Smooth muscle cell (in vitro differentiated cells): ENCODE data around the gene TNNT1. TPM values are rescaled to one million over a fixed set of nuclear protein-coding genes. Genes with fewer than 3 reads are reported as not detected.
"Not testable (repeated sequence)": the region's sequence is repeated elsewhere in the genome, so short reads cannot be mapped to it uniquely, and the experiment has no call there.

Source experiments
- DNase-seq: peaks from one replicate; lab custom pipeline; 2025; ENCODE audit not compliant: unreplicated experiment; lab: John Stamatoyannopoulos, UW
- H2AFZ ChIP-seq: fragments of 200-600 bp; sonication (generic); 2 replicates; pipeline ENCODE4 v1.6.0; 2016; ENCODE audit warnings: antibody characterized with exemption, low read depth, mild to moderate bottlenecking
- H3F3A ChIP-seq: fragments of 200-600 bp; sonication (generic); 2 replicates; pipeline ENCODE4 v1.6.0; 2017; ENCODE audit warnings: antibody characterized with exemption, low read depth
- H3K27ac ChIP-seq: fragments of 200-600 bp; sonication (generic); 2 replicates; pipeline ENCODE4 v1.5.1; 2016; ENCODE audit warnings: low read depth, mild to moderate bottlenecking
- H3K27me3 ChIP-seq: fragments of 200-600 bp; sonication (generic); 2 replicates; pipeline ENCODE4 v1.6.1; 2016; ENCODE audit warnings: low read depth, mild to moderate bottlenecking
- H3K36me3 ChIP-seq: fragments of 200-600 bp; sonication (generic); 2 replicates; pipeline ENCODE4 v1.5.1; 2016; ENCODE audit warnings: low read depth
- H3K4me1 ChIP-seq: fragments of 200-600 bp; sonication (generic); 2 replicates; pipeline ENCODE4 v1.5.1; 2016; ENCODE audit warnings: low read depth
- H3K4me2 ChIP-seq: fragments of 200-600 bp; sonication (generic); 2 replicates; pipeline ENCODE4 v1.6.0; 2016; ENCODE audit warnings: mild to moderate bottlenecking
- H3K4me3 ChIP-seq: fragments of 200-600 bp; sonication (generic); 2 replicates; pipeline ENCODE4 v1.5.1; 2016; ENCODE audit warnings: mild to moderate bottlenecking
- H3K79me2 ChIP-seq: fragments of 200-600 bp; sonication (generic); 2 replicates; pipeline ENCODE4 v1.6.0; 2016; ENCODE audit warnings: low read depth, mild to moderate bottlenecking
- H3K9ac ChIP-seq: fragments of 200-600 bp; sonication (generic); 2 replicates; pipeline ENCODE4 v1.6.0; 2016; ENCODE audit warnings: low read depth
- H3K9me3 ChIP-seq: fragments of 200-600 bp; sonication (generic); replicated peaks from 2 replicates; pipeline ENCODE4 v1.5.1; 2016; ENCODE audit warnings: low read depth
- H4K20me1 ChIP-seq: fragments of 200-600 bp; sonication (generic); 2 replicates; pipeline ENCODE4 v1.6.0; 2016; ENCODE audit warnings: low read depth
- WGBS: methylation state at CpG from one replicate; pipeline ENCODE4 v1.1.7; 2016; ENCODE audit warnings: low lambda C conversion rate; 5-methylcytosine and 5-hydroxymethylcytosine counted together
- polyA plus RNA-seq: library from polyadenylated mRNA; unstranded; fragments of >200 nt; fragmentation: Nextera tagmentation; extraction: Ambion mirVana; gene quantifications from 2 replicates; pipeline ENCODE4 v1.2.1, GENCODE V29; 2016
- total RNA-seq: library from RNA; depleted of rRNA; stranded (reverse); fragments of >200 nt; gene quantifications from 2 replicates; pipeline ENCODE4 v1.2.3, GENCODE V29; 2014
- TF ChIP-seq, protein P1 (sequence below): fragments of 200-600 bp; sonication (generic); IDR thresholded peaks from 2 replicates; pipeline ENCODE4 v1.5.1; 2017; ENCODE audit warnings: borderline replicate concordance, mild to moderate bottlenecking, antibody characterized with exemption; ENCODE audit not compliant: insufficient read depth, poor library complexity, severe bottlenecking

TNNT1 gene
- total and polyA plus RNA-seq, 2 experiments from 2014 or later, result 24.5 to 27.1 TPM

- no peaks in the 10 kb centered on the region for H3K27me3 ChIP-seq
- no peak for DNase-seq
- H3K9me3 ChIP-seq, result no peaks in the 10 kb centered on the region
- TF ChIP-seq, protein P1, sequence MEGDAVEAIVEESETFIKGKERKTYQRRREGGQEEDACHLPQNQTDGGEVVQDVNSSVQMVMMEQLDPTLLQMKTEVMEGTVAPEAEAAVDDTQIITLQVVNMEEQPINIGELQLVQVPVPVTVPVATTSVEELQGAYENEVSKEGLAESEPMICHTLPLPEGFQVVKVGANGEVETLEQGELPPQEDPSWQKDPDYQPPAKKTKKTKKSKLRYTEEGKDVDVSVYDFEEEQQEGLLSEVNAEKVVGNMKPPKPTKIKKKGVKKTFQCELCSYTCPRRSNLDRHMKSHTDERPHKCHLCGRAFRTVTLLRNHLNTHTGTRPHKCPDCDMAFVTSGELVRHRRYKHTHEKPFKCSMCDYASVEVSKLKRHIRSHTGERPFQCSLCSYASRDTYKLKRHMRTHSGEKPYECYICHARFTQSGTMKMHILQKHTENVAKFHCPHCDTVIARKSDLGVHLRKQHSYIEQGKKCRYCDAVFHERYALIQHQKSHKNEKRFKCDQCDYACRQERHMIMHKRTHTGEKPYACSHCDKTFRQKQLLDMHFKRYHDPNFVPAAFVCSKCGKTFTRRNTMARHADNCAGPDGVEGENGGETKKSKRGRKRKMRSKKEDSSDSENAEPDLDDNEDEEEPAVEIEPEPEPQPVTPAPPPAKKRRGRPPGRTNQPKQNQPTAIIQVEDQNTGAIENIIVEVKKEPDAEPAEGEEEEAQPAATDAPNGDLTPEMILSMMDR, result no peak
- no peak overlapping the region for H3K4me2 ChIP-seq
- peaks cover 7% of the 10 kb centered on the region for H3K4me1 ChIP-seq
- no peaks in the 10 kb centered on the region for H3F3A ChIP-seq
- no peak overlapping the region for H2AFZ ChIP-seq
- no peaks in the 10 kb centered on the region for H3K36me3 ChIP-seq
- no peak overlapping the region for H3K9ac ChIP-seq
- peaks cover 89% of the 10 kb centered on the region for H4K20me1 ChIP-seq
- no peak overlapping the region for H3K4me3 ChIP-seq
- H3K27ac ChIP-seq, result no peak overlapping the region
- 97% methylated on average over 25 of the region's 25 CpGs for WGBS
- peaks cover 53% of the 10 kb centered on the region for H3K79me2 ChIP-seq
Observed at GRCh38 chr19:55112246-55112776, 36.7 kb downstream of the TNNT1 start.

DNA sequence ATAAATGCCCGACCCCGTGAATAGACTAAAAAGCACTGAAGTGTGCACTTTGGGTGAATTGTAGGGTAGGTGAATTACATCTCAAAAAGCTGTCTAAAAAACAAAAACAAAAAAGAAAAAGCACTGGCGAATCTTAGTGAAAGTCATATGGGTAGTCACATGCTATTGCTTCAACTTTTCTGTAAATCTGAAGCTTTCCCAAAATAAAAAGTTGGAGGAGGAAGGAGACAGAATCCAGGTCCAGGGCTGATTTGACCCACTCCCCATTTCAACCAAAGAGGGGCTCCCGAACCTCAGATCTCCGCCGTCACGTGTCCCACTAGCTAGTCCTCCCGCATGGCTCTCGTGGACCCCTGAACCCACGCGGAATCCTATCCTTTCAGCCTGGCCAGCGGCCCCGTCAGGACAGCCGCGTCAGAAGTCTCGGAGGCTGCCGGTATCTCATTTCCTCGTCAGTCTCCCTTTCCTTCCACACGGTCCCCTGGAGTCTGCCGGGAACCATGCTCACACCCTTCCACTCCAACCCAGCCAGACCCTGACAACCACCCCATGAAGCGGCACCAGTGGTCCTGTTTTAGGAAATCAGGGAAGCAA, 37.7 kb downstream of the TNNT1 start:
- peaks cover 51% of the 10 kb centered on the region for H3K79me2 ChIP-seq

DNA sequence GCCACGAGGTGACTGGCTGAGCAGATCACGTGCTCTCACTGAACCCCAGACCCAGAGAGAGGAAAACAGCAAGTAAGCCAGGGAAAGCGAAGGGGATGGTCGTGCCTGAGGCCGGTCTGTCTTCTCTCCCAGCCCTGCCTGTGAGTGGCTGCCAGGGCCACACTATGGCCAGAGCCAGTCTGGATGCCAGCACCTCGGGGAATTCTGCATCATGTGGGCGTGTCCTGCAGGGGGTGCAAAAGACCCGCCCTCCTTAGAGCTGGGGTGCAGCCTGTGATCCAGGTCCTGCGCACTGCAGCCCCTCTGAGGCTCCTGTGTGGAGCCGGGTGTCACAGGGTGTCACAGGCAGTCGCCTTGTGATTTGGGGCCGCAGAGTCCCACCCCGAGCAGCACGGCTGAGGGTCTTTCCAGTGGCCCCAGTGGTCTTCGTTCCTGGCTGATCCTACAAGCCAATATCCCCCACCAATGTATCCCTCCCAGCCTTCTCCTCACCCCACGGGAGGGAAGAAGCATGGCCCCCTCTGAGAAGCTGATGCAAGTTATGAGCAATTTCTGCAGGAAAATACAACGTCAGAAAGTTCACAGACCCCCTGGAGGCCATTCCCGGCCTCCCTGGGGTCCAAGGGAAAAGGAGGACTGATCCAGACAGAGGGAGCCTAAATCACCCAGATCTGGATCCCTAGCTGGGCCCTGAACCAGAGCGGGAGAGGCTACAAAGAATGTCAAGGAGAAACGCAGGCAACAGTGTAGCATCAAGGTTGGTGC, 39.3 kb downstream of the TNNT1 start:
- H3K4me2 ChIP-seq, result no peak overlapping the region
- peaks cover 91% of the 10 kb centered on the region for H4K20me1 ChIP-seq
- H3K4me3 ChIP-seq, result no peak overlapping the region
- H3K79me2 ChIP-seq, result peaks cover 34% of the 10 kb centered on the region
- H3K9me3 ChIP-seq, result no peaks in the 10 kb centered on the region
- H3K4me1 ChIP-seq, result no peaks in the 10 kb centered on the region
- H3K27ac ChIP-seq, result no peak overlapping the region
- H2AFZ ChIP-seq, result no peak overlapping the region
- WGBS, result 94% methylated on average over 20 of the region's 20 CpGs
- no peaks in the 10 kb centered on the region for H3K36me3 ChIP-seq
- H3K27me3 ChIP-seq, result no peaks in the 10 kb centered on the region
- TF ChIP-seq, protein P1, result no peak
- no peak for DNase-seq
- no peaks in the 10 kb centered on the region for H3F3A ChIP-seq
- H3K9ac ChIP-seq, result no peak overlapping the region

More for the DNA sequence above, 37.7 kb downstream of the TNNT1 start:
- WGBS, result 96% methylated on average over 21 of the region's 21 CpGs
- Histone ChIP-seq H4K20me1 (peaks cover 92% of the 10 kb centered on the region), H3K4me3 (no peak overlapping the region), H2AFZ (no peak overlapping the region), H3K9ac (no peak overlapping the region), H3F3A (no peaks in the 10 kb centered on the region), H3K27ac (no peak overlapping the region), H3K4me1 (peaks cover 7% of the 10 kb centered on the region), H3K4me2 (no peak overlapping the region), H3K9me3 (no peaks in the 10 kb centered on the region), H3K36me3 (no peaks in the 10 kb centered on the region), H3K27me3 (no peaks in the 10 kb centered on the region)
- DNase-seq, result no peak
- TF ChIP-seq, protein P1, result no peak

GRCh38 chr19:55107252-55107651, 41.8 kb downstream of the TNNT1 start:
- DNase-seq, H3F3A ChIP-seq, H3K27me3 ChIP-seq, H3K27ac ChIP-seq, H3K9me3 ChIP-seq, H3K4me2 ChIP-seq, H3K9ac ChIP-seq, H2AFZ ChIP-seq, H3K4me3 ChIP-seq, H3K4me1 ChIP-seq: not testable (repeated sequence)
- WGBS, result 96% methylated on average over 3 of the region's 3 CpGs
- peaks cover 67% of the 10 kb centered on the region for H4K20me1 ChIP-seq
- peaks cover 10% of the 10 kb centered on the region for H3K36me3 ChIP-seq
- H3K79me2 ChIP-seq, result peaks cover 12% of the 10 kb centered on the region
